Measurements from ENCODE around the gene GIT1. TPM values are rescaled to one million over a fixed set of nuclear protein-coding genes. Genes with fewer than 3 reads are reported as not detected.

The GIT1 gene
- total and polyA plus RNA-seq, 2 donors, result 14.1 to 33.7 TPM

- Histone ChIP-seq H3K4me3 (ENCODE audit: low read length in 2 of 2) (peak overlapping the region; percentile 53 to 54), H3K4me1 (ENCODE audit: control insufficient read depth in 2 of 2, insufficient read depth in 2 of 2, low read length in 2 of 2) (peaks cover 50 to 68% of the 10 kb centered on the region in 2 donors), H3K9me3 (ENCODE audit: control insufficient read depth in 2 of 2, insufficient read depth in 1 of 2, low read length in 1 of 2) (peaks cover 0 to 15% of the 10 kb centered on the region in 2 donors), H3K36me3 (ENCODE audit: control insufficient read depth in 2 of 2, insufficient read depth in 2 of 2, low read length in 1 of 2) (no peaks in the 10 kb centered on the region), H3K27me3 (ENCODE audit: control insufficient read depth in 2 of 2, insufficient read depth in 1 of 2, low read length in 1 of 2) (peaks cover 25 to 89% of the 10 kb centered on the region in 2 donors), H3K27ac (ENCODE audit: low read depth in 1 of 2, low read length in 1 of 2) (peak overlapping the region; percentile 0 to 59)
- DNase-seq (ENCODE audit: low read depth in 6 of 9, low spot score in 9 of 9), result peak; percentile 67 to 92 (median 83)
- WGBS, result 3% methylated on average over 68 of the region's 68 CpGs
These were observed 28.2 kb upstream of the GIT1 start for GRCh38 chr17:29617481-29618271.

GRCh38 chr17:29617125-29617480 lies 27.7 kb upstream of the GIT1 start:
- 1% methylated on average over 16 of the region's 16 CpGs for WGBS
- DNase-seq (ENCODE audit: low read depth in 6 of 9, low spot score in 9 of 9), result peak; percentile 75 to 95 (median 88)
- Histone ChIP-seq H3K4me3 (ENCODE audit: low read length in 2 of 2) (peak overlapping the region; percentile 53 to 54), H3K4me1 (ENCODE audit: control insufficient read depth in 2 of 2, insufficient read depth in 2 of 2, low read length in 2 of 2) (peaks cover 45 to 64% of the 10 kb centered on the region in 2 donors), H3K9me3 (ENCODE audit: control insufficient read depth in 2 of 2, insufficient read depth in 1 of 2, low read length in 1 of 2) (peaks cover 0 to 16% of the 10 kb centered on the region in 2 donors), H3K27me3 (ENCODE audit: control insufficient read depth in 2 of 2, insufficient read depth in 1 of 2, low read length in 1 of 2) (peaks cover 25 to 89% of the 10 kb centered on the region in 2 donors), H3K36me3 (ENCODE audit: control insufficient read depth in 2 of 2, insufficient read depth in 2 of 2, low read length in 1 of 2) (no peaks in the 10 kb centered on the region), H3K27ac (ENCODE audit: low read depth in 1 of 2, low read length in 1 of 2) (no peak overlapping the region)

- 14% methylated on average over 32 of the region's 32 CpGs for WGBS
- Histone ChIP-seq H3K4me1 (ENCODE audit: control insufficient read depth in 2 of 2, insufficient read depth in 2 of 2, low read length in 2 of 2) (peaks cover 43 to 61% of the 10 kb centered on the region in 2 donors), H3K4me3 (ENCODE audit: low read length in 2 of 2) (peak overlapping the region; percentile 37 to 53), H3K9me3 (ENCODE audit: control insufficient read depth in 2 of 2, insufficient read depth in 1 of 2, low read length in 1 of 2) (peaks cover 0 to 16% of the 10 kb centered on the region in 2 donors), H3K36me3 (ENCODE audit: control insufficient read depth in 2 of 2, insufficient read depth in 2 of 2, low read length in 1 of 2) (no peaks in the 10 kb centered on the region), H3K27ac (ENCODE audit: low read depth in 1 of 2, low read length in 1 of 2) (no peak overlapping the region), H3K27me3 (ENCODE audit: control insufficient read depth in 2 of 2, insufficient read depth in 1 of 2, low read length in 1 of 2) (peaks cover 25 to 89% of the 10 kb centered on the region in 2 donors)
- no peak for DNase-seq (ENCODE audit: low read depth in 6 of 9, low spot score in 9 of 9)
These were observed 27.0 kb upstream of the GIT1 start for GRCh38 chr17:29616300-29617048.

GRCh38 chr17:29615492-29616299 lies 26.2 kb upstream of the GIT1 start:
- peaks cover 43 to 61% of the 10 kb centered on the region in 2 donors for H3K4me1 ChIP-seq (ENCODE audit: control insufficient read depth in 2 of 2, insufficient read depth in 2 of 2, low read length in 2 of 2)
- DNase-seq (ENCODE audit: low read depth in 6 of 9, low spot score in 9 of 9), result peak in 5 of 9 donors; percentile 72 to 90 (median 83)

GRCh38 chr17:29615048-29615385 lies 25.6 kb upstream of the GIT1 start:
- no peaks in the 10 kb centered on the region for H3K36me3 ChIP-seq (ENCODE audit: control insufficient read depth in 2 of 2, insufficient read depth in 2 of 2, low read length in 1 of 2)
- DNase-seq (ENCODE audit: low read depth in 6 of 9, low spot score in 9 of 9), result peak in 2 of 9 donors; percentile 26 to 68
- H3K4me1 ChIP-seq (ENCODE audit: control insufficient read depth in 2 of 2, insufficient read depth in 2 of 2, low read length in 2 of 2), result peaks cover 43 to 61% of the 10 kb centered on the region in 2 donors
- peaks cover 25 to 87% of the 10 kb centered on the region in 2 donors for H3K27me3 ChIP-seq (ENCODE audit: control insufficient read depth in 2 of 2, insufficient read depth in 1 of 2, low read length in 1 of 2)
- H3K9me3 ChIP-seq (ENCODE audit: control insufficient read depth in 2 of 2, insufficient read depth in 1 of 2, low read length in 1 of 2), result peaks cover 0 to 16% of the 10 kb centered on the region in 2 donors
- peak overlapping the region; percentile 8 to 53 for H3K4me3 ChIP-seq (ENCODE audit: low read length in 2 of 2)
- 2% methylated on average over 15 of the region's 15 CpGs for WGBS
- H3K27ac ChIP-seq (ENCODE audit: low read depth in 1 of 2, low read length in 1 of 2), result no peak overlapping the region

More at GRCh38 chr17:29615492-29616299, 26.2 kb upstream of the GIT1 start:
- Histone ChIP-seq H3K4me3 (ENCODE audit: low read length in 2 of 2) (peak overlapping the region; percentile 37 to 53), H3K27me3 (ENCODE audit: control insufficient read depth in 2 of 2, insufficient read depth in 1 of 2, low read length in 1 of 2) (peaks cover 25 to 90% of the 10 kb centered on the region in 2 donors), H3K36me3 (ENCODE audit: control insufficient read depth in 2 of 2, insufficient read depth in 2 of 2, low read length in 1 of 2) (no peaks in the 10 kb centered on the region), H3K9me3 (ENCODE audit: control insufficient read depth in 2 of 2, insufficient read depth in 1 of 2, low read length in 1 of 2) (peaks cover 0 to 16% of the 10 kb centered on the region in 2 donors), H3K27ac (ENCODE audit: low read depth in 1 of 2, low read length in 1 of 2) (no peak overlapping the region)
- 2% methylated on average over 74 of the region's 74 CpGs for WGBS

- Histone ChIP-seq H3K36me3 (ENCODE audit: control insufficient read depth in 2 of 2, insufficient read depth in 2 of 2, low read length in 1 of 2) (no peaks in the 10 kb centered on the region), H3K4me3 (ENCODE audit: low read length in 2 of 2) (peak overlapping the region in 1 of 2 donors; percentile 53), H3K27ac (ENCODE audit: low read depth in 1 of 2, low read length in 1 of 2) (peak overlapping the region in 1 of 2 donors; percentile 26), H3K9me3 (ENCODE audit: control insufficient read depth in 2 of 2, insufficient read depth in 1 of 2, low read length in 1 of 2) (peaks cover 0 to 16% of the 10 kb centered on the region in 2 donors), H3K4me1 (ENCODE audit: control insufficient read depth in 2 of 2, insufficient read depth in 2 of 2, low read length in 2 of 2) (peaks cover 43 to 61% of the 10 kb centered on the region in 2 donors), H3K27me3 (ENCODE audit: control insufficient read depth in 2 of 2, insufficient read depth in 1 of 2, low read length in 1 of 2) (peaks cover 25 to 84% of the 10 kb centered on the region in 2 donors)
- WGBS, result 60% methylated on average over 16 of the region's 16 CpGs
- no peak for DNase-seq (ENCODE audit: low read depth in 6 of 9, low spot score in 9 of 9)
These were observed 25.1 kb upstream of the GIT1 start for GRCh38 chr17:29614349-29615047.

GRCh38 chr17:29613856-29614255 lies 24.4 kb upstream of the GIT1 start:
- no peak for DNase-seq (ENCODE audit: low read depth in 6 of 9, low spot score in 9 of 9)
- Histone ChIP-seq H3K4me3 (ENCODE audit: low read length in 2 of 2) (no peak overlapping the region), H3K27me3 (ENCODE audit: control insufficient read depth in 2 of 2, insufficient read depth in 1 of 2, low read length in 1 of 2) (peaks cover 25 to 78% of the 10 kb centered on the region in 2 donors), H3K27ac (ENCODE audit: low read depth in 1 of 2, low read length in 1 of 2) (peak overlapping the region in 1 of 2 donors; percentile 11), H3K9me3 (ENCODE audit: control insufficient read depth in 2 of 2, insufficient read depth in 1 of 2, low read length in 1 of 2) (peaks cover 0 to 16% of the 10 kb centered on the region in 2 donors), H3K4me1 (ENCODE audit: control insufficient read depth in 2 of 2, insufficient read depth in 2 of 2, low read length in 2 of 2) (peaks cover 43 to 57% of the 10 kb centered on the region in 2 donors), H3K36me3 (ENCODE audit: control insufficient read depth in 2 of 2, insufficient read depth in 2 of 2, low read length in 1 of 2) (no peaks in the 10 kb centered on the region)
- WGBS, result 28% methylated on average over 13 of the region's 13 CpGs

- peak in 7 of 9 donors; percentile 79 to 94 (median 90) for DNase-seq (ENCODE audit: low read depth in 6 of 9, low spot score in 9 of 9)
- WGBS, result 1% methylated on average over 50 of the region's 50 CpGs
- Histone ChIP-seq H3K9me3 (ENCODE audit: control insufficient read depth in 2 of 2, insufficient read depth in 1 of 2, low read length in 1 of 2) (peaks cover 0 to 16% of the 10 kb centered on the region in 2 donors), H3K4me3 (ENCODE audit: low read length in 2 of 2) (peak overlapping the region in 1 of 2 donors; percentile 37), H3K27ac (ENCODE audit: low read depth in 1 of 2, low read length in 1 of 2) (no peak overlapping the region), H3K36me3 (ENCODE audit: control insufficient read depth in 2 of 2, insufficient read depth in 2 of 2, low read length in 1 of 2) (no peaks in the 10 kb centered on the region), H3K4me1 (ENCODE audit: control insufficient read depth in 2 of 2, insufficient read depth in 2 of 2, low read length in 2 of 2) (peaks cover 43 to 55% of the 10 kb centered on the region in 2 donors), H3K27me3 (ENCODE audit: control insufficient read depth in 2 of 2, insufficient read depth in 1 of 2, low read length in 1 of 2) (peaks cover 25 to 73% of the 10 kb centered on the region in 2 donors)
These were observed 23.9 kb upstream of the GIT1 start for GRCh38 chr17:29613352-29613837.
